HG03064 (cell line): Measurements from ENCODE around the gene ASB8.
"Not testable (repeated sequence)": the region's sequence is repeated elsewhere in the genome, so short reads cannot be mapped to it uniquely, and the experiment has no call there.

Experiments
- ATAC-seq: cut with Tn5 transposase; IDR thresholded peaks from one replicate; pipeline ENCODE4 v1.9.1; 2021; ENCODE audit warnings: low read depth; ENCODE audit not compliant: unreplicated experiment

Gene ASB8

DNA sequence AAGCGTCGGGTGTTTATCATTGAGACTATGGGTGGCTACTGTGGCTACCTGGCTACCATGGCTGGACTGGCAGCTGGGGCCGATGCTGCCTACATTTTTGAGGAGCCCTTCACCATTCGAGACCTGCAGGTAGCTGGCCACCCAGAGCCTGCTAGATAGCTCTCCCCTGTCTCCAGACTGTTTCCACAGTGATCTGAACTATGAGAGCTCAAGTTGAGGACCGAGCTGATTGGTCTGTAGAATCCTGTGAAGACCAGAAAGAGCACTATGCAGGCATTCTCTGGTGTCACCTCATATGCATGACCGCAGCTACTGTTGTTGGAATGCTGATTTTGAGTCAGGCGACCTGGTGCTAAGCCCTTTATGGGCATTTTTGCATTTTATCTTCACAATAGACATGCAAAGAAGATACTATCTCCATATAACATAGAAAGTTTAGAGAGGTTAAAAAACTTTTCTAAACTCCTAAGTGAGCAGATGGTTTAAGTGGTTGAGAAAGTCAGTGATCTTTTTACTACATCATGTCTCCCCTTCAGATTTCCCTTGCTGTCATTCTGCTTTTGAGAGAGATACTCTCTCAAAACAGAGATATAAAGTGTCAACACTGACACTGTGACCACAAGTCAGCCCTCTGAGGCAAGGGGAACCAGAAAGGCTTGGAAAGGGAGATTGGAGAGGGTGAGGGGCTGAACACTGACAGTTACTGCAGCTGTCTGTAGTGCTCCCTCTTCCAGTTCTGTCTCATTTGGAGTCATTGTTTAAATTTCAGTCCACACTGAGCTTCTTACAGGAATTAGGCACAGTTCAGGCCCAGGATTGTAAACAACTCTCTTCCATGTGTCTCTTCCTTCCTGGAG is 14.3 kb downstream of the ASB8 start:
- ATAC-seq, result no peak

GRCh38 chr12:48135027-48135426 is 22.3 kb downstream of the ASB8 start:
- ATAC-seq, result no peak

- no peak for ATAC-seq
Measured at GRCh38 chr12:48132826-48133225, 24.5 kb downstream of the ASB8 start.

GRCh38 chr12:48131517-48131916 is 25.8 kb downstream of the ASB8 start:
- no peak for ATAC-seq

- no peak for ATAC-seq
Measured at GRCh38 chr12:48129376-48129775, 27.9 kb downstream of the ASB8 start.

DNA sequence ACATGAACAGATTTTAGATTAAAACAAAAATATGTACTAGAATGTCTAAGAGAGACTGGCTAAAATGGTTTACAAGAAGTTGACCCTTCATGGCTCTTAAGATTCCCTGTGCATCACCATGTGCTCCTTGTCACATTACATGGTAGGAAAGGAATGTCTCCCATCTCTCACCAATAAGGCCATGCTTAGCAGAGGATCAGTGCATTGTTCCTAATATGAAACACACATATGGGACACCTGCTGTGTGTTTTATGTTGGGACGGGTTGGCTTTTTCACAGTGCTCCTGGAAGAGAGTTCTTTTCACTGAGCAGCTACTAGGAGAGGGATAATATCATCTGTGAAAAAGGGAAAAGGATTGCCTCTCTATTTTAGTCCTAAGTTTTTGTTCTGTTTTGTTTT is 28.5 kb downstream of the ASB8 start:
- no peak for ATAC-seq

GRCh38 chr12:48126953-48127630 is 30.2 kb downstream of the ASB8 start:
- no peak for ATAC-seq

- no peak for ATAC-seq
Measured at GRCh38 chr12:48125985-48126384, 31.3 kb downstream of the ASB8 start.

- not testable (repeated sequence) for ATAC-seq
Measured at GRCh38 chr12:48125542-48125941, 31.8 kb downstream of the ASB8 start.

GRCh38 chr12:48123169-48123568 is 34.1 kb downstream of the ASB8 start:
- no peak for ATAC-seq

- no peak for ATAC-seq
Measured at GRCh38 chr12:48122065-48122834, 35.1 kb downstream of the ASB8 start.

- ATAC-seq, result no peak
Measured at GRCh38 chr12:48121522-48121921, 35.8 kb downstream of the ASB8 start.

GRCh38 chr12:48119834-48120195 is 37.5 kb downstream of the ASB8 start:
- no peak for ATAC-seq

DNA sequence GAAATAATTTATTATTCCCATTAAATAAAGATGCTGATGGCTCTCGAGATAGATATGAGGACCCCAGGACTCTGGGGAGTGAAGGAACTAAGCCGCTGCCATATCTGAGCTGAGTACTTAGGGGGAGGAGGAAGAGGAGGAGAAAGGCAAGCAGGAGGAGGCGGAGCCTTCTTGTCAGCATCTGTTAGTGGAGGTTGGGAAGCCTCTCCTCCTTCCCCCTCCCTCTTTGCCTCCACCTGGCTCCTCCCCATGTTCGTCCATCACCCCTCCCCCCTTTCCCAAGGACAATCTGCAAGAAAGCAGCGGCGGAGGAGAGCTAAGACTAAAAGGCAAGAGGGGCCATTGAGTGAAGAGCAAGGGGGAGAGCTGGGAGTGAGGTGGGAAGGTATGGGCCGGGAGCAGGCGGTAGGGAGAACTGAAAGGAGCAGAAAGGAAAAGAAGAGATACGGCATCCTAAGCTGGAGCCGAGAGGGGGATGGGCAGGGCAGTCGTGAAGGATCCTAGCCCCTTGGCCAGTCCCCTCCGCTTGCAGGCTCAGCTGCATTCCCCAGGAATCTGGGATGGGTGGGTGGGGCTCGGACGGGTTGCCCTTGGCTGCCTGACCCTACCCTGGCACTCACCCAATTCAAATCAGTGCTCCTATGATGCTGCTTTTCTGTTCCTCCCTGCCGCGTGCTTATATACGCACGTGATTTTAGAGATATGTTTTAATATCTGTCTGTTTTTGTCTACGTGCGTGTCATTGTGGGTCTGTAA is 38.1 kb downstream of the ASB8 start, which contains the start of gene PFKM:
Gene PFKM (plus strand): TSS at position 287 of the 756 bp plus-strand sequence. CDS start 3,411 bp downstream, outside the sequence.
- ATAC-seq, result peak; percentile 94

- ATAC-seq, result no peak
Measured at GRCh38 chr12:48118284-48118871, 38.9 kb downstream of the ASB8 start.

DNA sequence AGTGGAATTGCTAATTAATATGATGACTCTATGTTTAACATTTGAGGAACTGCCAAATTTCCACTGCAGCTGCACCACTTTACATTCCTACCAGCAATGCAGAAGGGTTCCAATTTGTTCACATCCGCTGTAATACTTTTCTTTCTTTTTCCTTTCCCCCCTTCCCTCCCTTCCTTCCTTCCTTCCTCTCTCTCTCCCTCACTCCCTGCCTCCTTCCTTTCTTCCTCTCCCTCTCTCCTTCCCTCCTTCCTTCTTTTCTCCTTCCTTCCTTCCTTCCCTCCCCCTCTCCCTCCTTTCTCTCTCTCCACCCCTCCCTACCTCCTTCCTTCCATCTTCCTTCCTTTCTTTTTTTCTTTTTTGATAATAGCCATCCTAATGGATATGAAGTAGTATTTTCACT is 41.4 kb downstream of the ASB8 start:
- ATAC-seq, result no peak

- ATAC-seq, result not testable (repeated sequence)
Measured at GRCh38 chr12:48111312-48111693, 46.0 kb downstream of the ASB8 start.

GRCh38 chr12:48110691-48111311 is 46.5 kb downstream of the ASB8 start:
- ATAC-seq, result no peak

DNA sequence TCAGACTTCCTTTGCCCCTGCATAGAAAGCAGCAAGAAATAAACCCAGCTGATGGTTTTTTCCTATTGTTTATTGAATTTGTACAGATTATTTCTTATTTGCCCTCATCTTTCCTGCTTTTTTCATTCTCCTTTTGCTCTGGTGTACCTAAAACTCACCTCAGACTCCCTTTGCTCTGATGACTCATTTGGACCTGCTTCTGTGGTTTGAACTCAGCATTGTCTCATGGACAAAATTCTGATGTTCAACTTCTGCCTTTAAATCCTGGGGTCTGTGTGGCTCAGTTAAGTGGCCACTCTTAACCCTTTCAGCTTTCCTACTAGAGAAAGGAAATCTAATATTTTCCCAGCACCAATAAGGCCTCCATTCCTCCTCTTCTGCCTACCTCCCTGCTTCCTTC is 47.9 kb downstream of the ASB8 start:
- no peak for ATAC-seq
